Natural killer cell (primary cell): ENCODE measurements around the gene UBAC1. TPM values are rescaled to one million over a fixed set of nuclear protein-coding genes. Genes with fewer than 3 reads are reported as not detected.

ENCODE experiments used
- ATAC-seq, 3 donors: fragments of 150-1000 bp in 2 of 3; fragments of 200-7000 bp in 1 of 3; cut with Tn5 transposase; 1 replicate in 1 of 3; 2 replicates in 2 of 3; pipeline ENCODE4 v1.10.0; 2021; ENCODE audit warnings: mild to moderate bottlenecking in 2 of 3, moderate library complexity in 2 of 3
- DNase-seq, 2 donors: peaks; one replicate each; pipeline versions ENCODE4 v3.0.0 to v3.0.0-alpha.2; 2013 to 2021; ENCODE audit warnings: mixed read lengths in 1 of 2
- H3K27ac ChIP-seq: one replicate; pipeline ENCODE4 v1.5.1; 2013; ENCODE audit warnings: mild to moderate bottlenecking, low read length
- H3K27me3 ChIP-seq: one replicate; pipeline ENCODE4 v1.6.1; 2013; ENCODE audit warnings: low read length; ENCODE audit not compliant: control insufficient read depth, insufficient read depth
- H3K36me3 ChIP-seq: one replicate; pipeline ENCODE4 v1.6.1; 2013; ENCODE audit warnings: low read length; ENCODE audit not compliant: control insufficient read depth, insufficient read depth
- H3K4me1 ChIP-seq: one replicate; pipeline ENCODE4 v1.6.1; 2013; ENCODE audit warnings: low read length; ENCODE audit not compliant: control insufficient read depth, insufficient read depth
- H3K4me3 ChIP-seq: one replicate; pipeline ENCODE4 v1.5.1; 2013; ENCODE audit warnings: low read length
- H3K9me3 ChIP-seq: one replicate; pipeline ENCODE4 v1.6.1; 2013; ENCODE audit warnings: low read length; ENCODE audit not compliant: control insufficient read depth, insufficient read depth
- H3K27ac Mint-ChIP-seq, 2 donors: one replicate each; pipeline ENCODE4 v1.8.0; 2022; ENCODE audit warnings: mild to moderate bottlenecking in 2 of 2, mixed read lengths in 2 of 2, moderate library complexity in 1 of 2
- H3K27me3 Mint-ChIP-seq, 2 donors: one replicate each; pipeline ENCODE4 v1.8.0; 2022; ENCODE audit warnings: low read depth in 2 of 2, mixed read lengths in 2 of 2
- H3K36me3 Mint-ChIP-seq: one replicate; pipeline ENCODE4 v1.8.0; 2022; ENCODE audit warnings: mixed read lengths
- H3K4me1 Mint-ChIP-seq, 2 donors: one replicate each; pipeline ENCODE4 v1.8.0; 2022; ENCODE audit warnings: mixed read lengths in 2 of 2
- H3K4me3 Mint-ChIP-seq: one replicate; pipeline ENCODE4 v1.8.0; 2022; ENCODE audit warnings: mild to moderate bottlenecking, moderate library complexity, mixed read lengths
- H3K9me3 Mint-ChIP-seq, 2 donors: one replicate each; pipeline ENCODE4 v1.8.0; 2022; ENCODE audit warnings: mixed read lengths in 2 of 2
- WGBS: methylation state at CpG from one replicate; pipeline ENCODE4 v1.1.7; 2013; ENCODE audit warnings: missing lambda C conversion rate; ENCODE audit not compliant: insufficient coverage; 5-methylcytosine and 5-hydroxymethylcytosine counted together
- intact Hi-C: fragments of 100-400 bp; cut with micrococcal nuclease; formaldehyde crosslinking; loops from one replicate; pipeline ENCODE4 v1.14.2; 2022
- total RNA-seq, 4 donors: library from RNA; stranded (reverse); fragments of 120-200 nt in 1 of 4; gene quantifications; one replicate each; pipeline versions ENCODE4 v1.2.3 to v1.2.4, GENCODE V29; 2013 to 2022
- TF ChIP-seq, protein P1 (sequence below): fragments of 200-600 bp; IDR thresholded peaks from one replicate; pipeline ENCODE4 v1.8.0; 2022; ENCODE audit warnings: antibody characterized with exemption

Gene UBAC1
- total RNA-seq, 3 donors from 2014 or later (not counting 1 experiment from before 2014, with no cell fraction given) = 22.7 to 31.8 (median 27.6) TPM

DNA sequence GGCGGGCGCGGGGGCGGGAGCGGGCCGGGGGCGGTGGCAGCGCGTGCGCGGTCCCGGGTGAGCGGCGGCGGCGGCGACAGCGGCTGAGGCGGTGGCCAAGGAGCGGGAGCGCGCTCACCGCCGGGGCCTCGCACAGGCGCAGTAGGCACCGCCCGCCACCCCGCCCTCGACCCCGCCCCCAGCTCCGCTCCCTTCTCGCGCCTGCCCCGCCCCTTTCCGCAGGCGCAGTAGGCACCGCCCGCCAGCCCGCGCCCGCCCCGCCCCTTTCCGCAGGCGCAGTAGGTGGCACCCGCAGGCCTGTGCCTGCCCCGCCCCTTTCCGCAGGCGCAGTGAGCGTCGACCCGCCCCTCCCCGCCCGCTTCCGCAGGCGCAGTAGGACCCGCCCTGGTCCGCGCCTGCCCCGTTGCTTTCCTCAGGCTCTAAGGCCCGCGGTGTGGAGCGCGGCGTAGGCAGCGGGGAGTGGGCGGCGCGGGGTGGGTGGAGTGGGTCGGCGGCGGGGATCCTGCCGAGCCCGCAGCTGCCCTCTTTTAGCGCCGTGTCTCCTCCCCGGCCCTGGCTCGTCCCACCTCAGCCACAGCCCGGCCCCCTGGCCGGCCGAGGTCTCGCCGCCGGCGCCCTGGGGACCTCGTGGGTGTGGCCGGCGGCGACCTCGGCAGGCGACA, 53.6 kb downstream of the UBAC1 start, which contains the start of gene CAMSAP1:
Gene CAMSAP1 (minus strand): TSS at position 116 of the 662 bp plus-strand sequence. CDS start 387 bp downstream, outside the sequence.
- Histone ChIP-seq H3K27ac (peak within 1 kb of the TSS; percentile 38), H3K27me3 (no peaks in the 10 kb centered on the region), H3K9me3 (no peaks in the 10 kb centered on the region), H3K36me3 (peaks cover 3% of the 10 kb centered on the region), H3K4me3 (peak within 1 kb of the TSS; percentile 61), H3K4me1 (peaks cover 28% of the 10 kb centered on the region)
- Mint-ChIP-seq H3K4me1 (peaks cover 42 to 43% of the 10 kb centered on the region in 2 donors), H3K9me3 (peaks cover 0 to 3% of the 10 kb centered on the region in 2 donors), H3K27me3 (no peaks in the 10 kb centered on the region), H3K36me3 (no peaks in the 10 kb centered on the region), H3K27ac (peak within 1 kb of the TSS; percentile 69 to 71), H3K4me3 (peak within 1 kb of the TSS; percentile 86)
- intact Hi-C loops = loop anchor here (2.0 kb wide), 1 partner anchor 19 kb away; no protein-coding TSS in a partner anchor
- under 1% methylated on average over 91 of the region's 91 CpGs for WGBS
- TF ChIP-seq, protein P1, sequence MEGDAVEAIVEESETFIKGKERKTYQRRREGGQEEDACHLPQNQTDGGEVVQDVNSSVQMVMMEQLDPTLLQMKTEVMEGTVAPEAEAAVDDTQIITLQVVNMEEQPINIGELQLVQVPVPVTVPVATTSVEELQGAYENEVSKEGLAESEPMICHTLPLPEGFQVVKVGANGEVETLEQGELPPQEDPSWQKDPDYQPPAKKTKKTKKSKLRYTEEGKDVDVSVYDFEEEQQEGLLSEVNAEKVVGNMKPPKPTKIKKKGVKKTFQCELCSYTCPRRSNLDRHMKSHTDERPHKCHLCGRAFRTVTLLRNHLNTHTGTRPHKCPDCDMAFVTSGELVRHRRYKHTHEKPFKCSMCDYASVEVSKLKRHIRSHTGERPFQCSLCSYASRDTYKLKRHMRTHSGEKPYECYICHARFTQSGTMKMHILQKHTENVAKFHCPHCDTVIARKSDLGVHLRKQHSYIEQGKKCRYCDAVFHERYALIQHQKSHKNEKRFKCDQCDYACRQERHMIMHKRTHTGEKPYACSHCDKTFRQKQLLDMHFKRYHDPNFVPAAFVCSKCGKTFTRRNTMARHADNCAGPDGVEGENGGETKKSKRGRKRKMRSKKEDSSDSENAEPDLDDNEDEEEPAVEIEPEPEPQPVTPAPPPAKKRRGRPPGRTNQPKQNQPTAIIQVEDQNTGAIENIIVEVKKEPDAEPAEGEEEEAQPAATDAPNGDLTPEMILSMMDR = no peak
- ATAC-seq (peak; percentile 88 to 93 (median 88)), DNase-seq (peak; percentile 94 to 97)

DNA sequence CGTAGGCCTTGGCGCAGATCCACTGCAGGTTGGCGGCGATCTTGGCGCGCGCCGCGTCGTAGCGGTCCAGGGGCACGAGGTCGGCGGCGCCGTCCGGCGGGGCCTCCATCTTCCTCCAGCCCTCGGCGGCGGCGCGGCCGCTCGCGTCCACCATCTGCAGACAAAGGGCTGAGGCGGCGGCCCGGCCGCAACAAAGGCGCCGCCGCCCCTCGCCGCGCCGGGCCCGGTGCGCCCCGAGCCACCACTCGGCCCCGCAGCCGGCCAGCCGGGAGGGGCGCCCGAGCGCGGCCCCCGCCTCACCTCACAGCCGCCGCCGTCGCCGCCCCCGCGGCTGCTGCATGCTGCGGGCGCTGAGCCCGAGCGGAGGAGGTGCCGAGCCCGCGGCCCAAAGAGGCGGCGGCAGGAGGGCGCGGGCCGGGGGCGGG, 54.2 kb downstream of the UBAC1 start:
- WGBS = under 1% methylated on average over 69 of the region's 69 CpGs
- peak overlapping the region; percentile 42 for H3K4me3 Mint-ChIP-seq
- no peaks in the 10 kb centered on the region for H3K9me3 ChIP-seq
- H3K9me3 Mint-ChIP-seq = peaks cover 0 to 3% of the 10 kb centered on the region in 2 donors
- ATAC-seq = peak in 2 of 3 donors; percentile 5 to 16
- DNase-seq = no peak
- H3K27ac Mint-ChIP-seq = no peak overlapping the region
- H3K4me1 ChIP-seq = peaks cover 28% of the 10 kb centered on the region
- H3K4me1 Mint-ChIP-seq = peaks cover 45 to 46% of the 10 kb centered on the region in 2 donors
- H3K4me3 ChIP-seq = no peak overlapping the region
- no peak overlapping the region for H3K27ac ChIP-seq
- H3K27me3 ChIP-seq = no peaks in the 10 kb centered on the region
- H3K27me3 Mint-ChIP-seq = no peaks in the 10 kb centered on the region
- no peaks in the 10 kb centered on the region for H3K36me3 Mint-ChIP-seq
- intact Hi-C loops = no loop called here
- peaks cover 3% of the 10 kb centered on the region for H3K36me3 ChIP-seq
- TF ChIP-seq, protein P1 = no peak

DNA sequence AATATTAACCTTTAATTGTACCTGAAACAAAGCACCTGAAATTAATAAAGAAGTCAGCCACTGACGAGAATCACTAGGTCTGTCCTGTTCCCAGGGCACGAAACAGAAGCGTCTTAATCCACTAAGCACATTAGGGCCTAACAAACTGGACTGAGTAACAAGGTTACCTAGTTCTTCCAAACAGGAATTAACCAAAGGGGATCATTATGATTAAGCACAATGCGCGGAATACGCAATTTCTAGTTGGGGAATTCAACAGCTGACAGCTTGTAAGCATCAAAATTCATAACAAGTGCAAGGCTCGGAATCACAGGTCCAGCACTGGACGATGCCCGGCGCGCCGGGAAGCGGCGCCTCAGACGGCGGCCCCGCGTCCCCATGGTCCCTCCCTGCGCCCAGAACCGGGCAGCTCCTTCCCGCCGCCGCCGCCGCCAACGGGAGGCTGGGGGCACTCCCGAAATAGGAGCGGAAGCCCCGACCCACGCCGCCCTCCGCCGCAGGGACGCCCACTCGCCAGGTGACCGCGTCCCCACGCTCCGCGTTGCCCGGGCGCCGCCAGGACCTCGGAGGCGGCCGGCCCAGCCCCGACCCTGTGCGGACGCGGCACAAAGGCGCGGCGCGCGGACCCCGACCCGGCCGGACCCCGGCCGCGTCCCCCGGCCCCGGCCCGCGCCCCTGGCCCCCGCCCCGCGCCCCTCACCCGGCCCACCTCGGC, 54.7 kb downstream of the UBAC1 start:
- WGBS = 2% methylated on average over 70 of the region's 70 CpGs
- H3K27me3 ChIP-seq = no peaks in the 10 kb centered on the region
- Mint-ChIP-seq H3K9me3 (peaks cover 0 to 3% of the 10 kb centered on the region in 2 donors), H3K36me3 (no peaks in the 10 kb centered on the region), H3K27me3 (no peaks in the 10 kb centered on the region), H3K4me3 (peak overlapping the region; percentile 86), H3K27ac (peak overlapping the region; percentile 64 to 70), H3K4me1 (peaks cover 46 to 50% of the 10 kb centered on the region in 2 donors)
- ATAC-seq = no peak
- peaks cover 28% of the 10 kb centered on the region for H3K4me1 ChIP-seq
- H3K36me3 ChIP-seq = peaks cover 3% of the 10 kb centered on the region
- intact Hi-C loops = no loop called here
- no peak overlapping the region for H3K27ac ChIP-seq
- H3K9me3 ChIP-seq = no peaks in the 10 kb centered on the region
- H3K4me3 ChIP-seq = peak overlapping the region; percentile 9
- TF ChIP-seq, protein P1 = no peak
- DNase-seq = peak in 1 of 2 donors; percentile 38
